8988T (cell line): ENCODE measurements around the gene PLEKHH3.
A peak's percentile ranks its signal among the peaks of the same experiment; 100 is the strongest.

ENCODE experiments used
- DNase-seq: peaks from one replicate; pipeline ENCODE4 v3.0.0; 2011

The PLEKHH3 gene

GRCh38 chr17:42686520-42687128, 9.8 kb upstream of the PLEKHH3 start:
- DNase-seq = no peak

GRCh38 chr17:42685831-42686230, 9.0 kb upstream of the PLEKHH3 start:
- DNase-seq = no peak

GRCh38 chr17:42684929-42685556, 8.2 kb upstream of the PLEKHH3 start:
- no peak for DNase-seq

- DNase-seq = no peak
Measured at GRCh38 chr17:42683407-42684034, 6.7 kb upstream of the PLEKHH3 start.

GRCh38 chr17:42682722-42683403, 6.1 kb upstream of the PLEKHH3 start:
- no peak for DNase-seq

- no peak for DNase-seq
Measured at GRCh38 chr17:42681976-42682721, 5.4 kb upstream of the PLEKHH3 start, which contains the start of gene CNTNAP1. Gene CNTNAP1 (plus strand): TSS chr17:42682531. CDS start chr17:42682830, 299 bp downstream.

GRCh38 chr17:42680331-42680808, 3.6 kb upstream of the PLEKHH3 start:
- no peak for DNase-seq

GRCh38 chr17:42679492-42680330, 2.9 kb upstream of the PLEKHH3 start:
- peak; percentile 90 for DNase-seq

GRCh38 chr17:42678951-42679491, 2.2 kb upstream of the PLEKHH3 start:
- DNase-seq = no peak

- peak; percentile 91 for DNase-seq
Measured at GRCh38 chr17:42677921-42678781, 1.4 kb upstream of the PLEKHH3 start.

- peak; percentile 97 for DNase-seq
Measured at GRCh38 chr17:42677012-42677857, 441 bp upstream of the PLEKHH3 start.

GRCh38 chr17:42675965-42676423, 800 bp downstream of the PLEKHH3 start:
- no peak for DNase-seq

GRCh38 chr17:42675348-42675964, 1.3 kb downstream of the PLEKHH3 start:
- no peak for DNase-seq

- no peak for DNase-seq
Measured at GRCh38 chr17:42674755-42675347, 1.9 kb downstream of the PLEKHH3 start.

- peak; percentile 99 for DNase-seq
Measured at GRCh38 chr17:42673885-42674754, 2.7 kb downstream of the PLEKHH3 start.

- DNase-seq = no peak
Measured at GRCh38 chr17:42673266-42673884, 3.4 kb downstream of the PLEKHH3 start.

GRCh38 chr17:42672038-42672437, 4.8 kb downstream of the PLEKHH3 start:
- no peak for DNase-seq
